Hematopoietic multipotent progenitor cell treated with erythropoietin and hydrocortisone succinate and interleukin-3 and kit ligand, for 4 days (in vitro differentiated cells): ENCODE measurements around the gene SGIP1.
"Not testable (repeated sequence)": the region's sequence is repeated elsewhere in the genome, so short reads cannot be mapped to it uniquely, and the experiment has no call there.

Source experiments
- DNase-seq: peaks from one replicate; pipeline ENCODE4 v3.0.0-alpha.2; 2015

SGIP1 gene

GRCh38 chr1:66686406-66686805 is 152.5 kb downstream of the SGIP1 start:
- DNase-seq = no peak

- DNase-seq = no peak
Measured at GRCh38 chr1:66687358-66687757, 153.4 kb downstream of the SGIP1 start.

- DNase-seq = no peak
Measured at GRCh38 chr1:66690666-66691381, 156.9 kb downstream of the SGIP1 start.

- DNase-seq = no peak
Measured at GRCh38 chr1:66692681-66693080, 158.7 kb downstream of the SGIP1 start.

GRCh38 chr1:66693856-66694255 is 159.9 kb downstream of the SGIP1 start:
- no peak for DNase-seq

- peak; percentile 41 for DNase-seq
Measured at GRCh38 chr1:66695116-66695515, 161.2 kb downstream of the SGIP1 start.

GRCh38 chr1:66696771-66697170 is 162.8 kb downstream of the SGIP1 start:
- no peak for DNase-seq

- DNase-seq = no peak
Measured at GRCh38 chr1:66699213-66699612, 165.3 kb downstream of the SGIP1 start.

- no peak for DNase-seq
Measured at GRCh38 chr1:66704177-66704875, 170.4 kb downstream of the SGIP1 start.

GRCh38 chr1:66705110-66705509 is 171.2 kb downstream of the SGIP1 start:
- no peak for DNase-seq

- DNase-seq = peak; percentile 31
Measured at GRCh38 chr1:66711420-66711819, 177.5 kb downstream of the SGIP1 start.

- no peak for DNase-seq
Measured at GRCh38 chr1:66712839-66713238, 178.9 kb downstream of the SGIP1 start.

- no peak for DNase-seq
Measured at GRCh38 chr1:66723985-66724384, 190.0 kb downstream of the SGIP1 start.

- peak; percentile 89 for DNase-seq
Measured at GRCh38 chr1:66725885-66726665, 192.1 kb downstream of the SGIP1 start.

GRCh38 chr1:66728021-66728420 is 194.1 kb downstream of the SGIP1 start:
- DNase-seq = no peak

- not testable (repeated sequence) for DNase-seq
Measured at GRCh38 chr1:66728716-66729115, 194.8 kb downstream of the SGIP1 start.

GRCh38 chr1:66729119-66729518 is 195.2 kb downstream of the SGIP1 start:
- peak; percentile 92 for DNase-seq

- DNase-seq = no peak
Measured at GRCh38 chr1:66729523-66729922, 195.6 kb downstream of the SGIP1 start.

GRCh38 chr1:66730462-66730861 is 196.5 kb downstream of the SGIP1 start:
- no peak for DNase-seq

- no peak for DNase-seq
Measured at GRCh38 chr1:66731170-66731865, 197.4 kb downstream of the SGIP1 start.

- DNase-seq = peak; percentile 78
Measured at GRCh38 chr1:66732407-66733166, 198.6 kb downstream of the SGIP1 start.

GRCh38 chr1:66733348-66734017 is 199.5 kb downstream of the SGIP1 start:
- DNase-seq = peak; percentile 48
